Measurements from ENCODE around the gene NINL.

The NINL gene

DNA sequence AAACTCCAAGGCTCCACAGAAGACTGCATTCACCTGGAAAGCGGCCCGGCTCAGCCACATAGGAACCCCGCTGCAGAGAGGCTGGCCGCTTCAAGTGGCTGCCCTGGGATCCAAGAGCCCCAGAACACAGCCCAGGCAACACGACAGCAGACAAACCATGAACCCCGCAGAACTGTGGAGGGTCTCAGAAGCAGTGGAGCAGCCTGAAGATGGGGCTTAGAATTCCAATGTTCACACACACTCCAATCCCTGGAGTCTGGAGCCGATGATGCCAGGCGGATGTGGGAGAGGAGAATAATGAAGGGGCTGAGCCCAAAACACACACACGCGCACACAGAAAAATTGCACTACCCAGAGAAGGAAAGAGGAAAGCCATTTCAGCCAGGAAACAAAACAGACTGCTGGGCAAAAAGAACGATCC lies 52.4 kb downstream of the NINL start:
- no peak for DNase-seq (ENCODE audit: low read depth in 1 of 2, low spot score in 1 of 2)
- Histone ChIP-seq H3K27ac (replicated peaks) (no peak overlapping the region), H3K27me3 (ENCODE audit: insufficient read depth, poor library complexity, severe bottlenecking) (no peaks in the 10 kb centered on the region), H3K4me3 (replicated peaks; ENCODE audit: insufficient read depth, low read length) (no peak overlapping the region)
- TF ChIP-seq GABPA (IDR thresholded peaks at IDR 0.05; ENCODE audit: low read depth) (no peak), SPI1 (IDR thresholded peaks at IDR 0.05; ENCODE audit: borderline replicate concordance, low read depth) (no peak), POLR2AphosphoS5 (IDR thresholded peaks at IDR 0.05; ENCODE audit: low read depth) (no peak)
- TF ChIP-seq, protein P1, sequence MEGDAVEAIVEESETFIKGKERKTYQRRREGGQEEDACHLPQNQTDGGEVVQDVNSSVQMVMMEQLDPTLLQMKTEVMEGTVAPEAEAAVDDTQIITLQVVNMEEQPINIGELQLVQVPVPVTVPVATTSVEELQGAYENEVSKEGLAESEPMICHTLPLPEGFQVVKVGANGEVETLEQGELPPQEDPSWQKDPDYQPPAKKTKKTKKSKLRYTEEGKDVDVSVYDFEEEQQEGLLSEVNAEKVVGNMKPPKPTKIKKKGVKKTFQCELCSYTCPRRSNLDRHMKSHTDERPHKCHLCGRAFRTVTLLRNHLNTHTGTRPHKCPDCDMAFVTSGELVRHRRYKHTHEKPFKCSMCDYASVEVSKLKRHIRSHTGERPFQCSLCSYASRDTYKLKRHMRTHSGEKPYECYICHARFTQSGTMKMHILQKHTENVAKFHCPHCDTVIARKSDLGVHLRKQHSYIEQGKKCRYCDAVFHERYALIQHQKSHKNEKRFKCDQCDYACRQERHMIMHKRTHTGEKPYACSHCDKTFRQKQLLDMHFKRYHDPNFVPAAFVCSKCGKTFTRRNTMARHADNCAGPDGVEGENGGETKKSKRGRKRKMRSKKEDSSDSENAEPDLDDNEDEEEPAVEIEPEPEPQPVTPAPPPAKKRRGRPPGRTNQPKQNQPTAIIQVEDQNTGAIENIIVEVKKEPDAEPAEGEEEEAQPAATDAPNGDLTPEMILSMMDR (IDR thresholded peaks at IDR 0.05; ENCODE audit: insufficient read depth, low read length): no peak
- TF ChIP-seq, protein P2, sequence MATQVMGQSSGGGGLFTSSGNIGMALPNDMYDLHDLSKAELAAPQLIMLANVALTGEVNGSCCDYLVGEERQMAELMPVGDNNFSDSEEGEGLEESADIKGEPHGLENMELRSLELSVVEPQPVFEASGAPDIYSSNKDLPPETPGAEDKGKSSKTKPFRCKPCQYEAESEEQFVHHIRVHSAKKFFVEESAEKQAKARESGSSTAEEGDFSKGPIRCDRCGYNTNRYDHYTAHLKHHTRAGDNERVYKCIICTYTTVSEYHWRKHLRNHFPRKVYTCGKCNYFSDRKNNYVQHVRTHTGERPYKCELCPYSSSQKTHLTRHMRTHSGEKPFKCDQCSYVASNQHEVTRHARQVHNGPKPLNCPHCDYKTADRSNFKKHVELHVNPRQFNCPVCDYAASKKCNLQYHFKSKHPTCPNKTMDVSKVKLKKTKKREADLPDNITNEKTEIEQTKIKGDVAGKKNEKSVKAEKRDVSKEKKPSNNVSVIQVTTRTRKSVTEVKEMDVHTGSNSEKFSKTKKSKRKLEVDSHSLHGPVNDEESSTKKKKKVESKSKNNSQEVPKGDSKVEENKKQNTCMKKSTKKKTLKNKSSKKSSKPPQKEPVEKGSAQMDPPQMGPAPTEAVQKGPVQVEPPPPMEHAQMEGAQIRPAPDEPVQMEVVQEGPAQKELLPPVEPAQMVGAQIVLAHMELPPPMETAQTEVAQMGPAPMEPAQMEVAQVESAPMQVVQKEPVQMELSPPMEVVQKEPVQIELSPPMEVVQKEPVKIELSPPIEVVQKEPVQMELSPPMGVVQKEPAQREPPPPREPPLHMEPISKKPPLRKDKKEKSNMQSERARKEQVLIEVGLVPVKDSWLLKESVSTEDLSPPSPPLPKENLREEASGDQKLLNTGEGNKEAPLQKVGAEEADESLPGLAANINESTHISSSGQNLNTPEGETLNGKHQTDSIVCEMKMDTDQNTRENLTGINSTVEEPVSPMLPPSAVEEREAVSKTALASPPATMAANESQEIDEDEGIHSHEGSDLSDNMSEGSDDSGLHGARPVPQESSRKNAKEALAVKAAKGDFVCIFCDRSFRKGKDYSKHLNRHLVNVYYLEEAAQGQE (IDR thresholded peaks at IDR 0.05; ENCODE audit: insufficient replicate concordance, low read depth): no peak

DNA sequence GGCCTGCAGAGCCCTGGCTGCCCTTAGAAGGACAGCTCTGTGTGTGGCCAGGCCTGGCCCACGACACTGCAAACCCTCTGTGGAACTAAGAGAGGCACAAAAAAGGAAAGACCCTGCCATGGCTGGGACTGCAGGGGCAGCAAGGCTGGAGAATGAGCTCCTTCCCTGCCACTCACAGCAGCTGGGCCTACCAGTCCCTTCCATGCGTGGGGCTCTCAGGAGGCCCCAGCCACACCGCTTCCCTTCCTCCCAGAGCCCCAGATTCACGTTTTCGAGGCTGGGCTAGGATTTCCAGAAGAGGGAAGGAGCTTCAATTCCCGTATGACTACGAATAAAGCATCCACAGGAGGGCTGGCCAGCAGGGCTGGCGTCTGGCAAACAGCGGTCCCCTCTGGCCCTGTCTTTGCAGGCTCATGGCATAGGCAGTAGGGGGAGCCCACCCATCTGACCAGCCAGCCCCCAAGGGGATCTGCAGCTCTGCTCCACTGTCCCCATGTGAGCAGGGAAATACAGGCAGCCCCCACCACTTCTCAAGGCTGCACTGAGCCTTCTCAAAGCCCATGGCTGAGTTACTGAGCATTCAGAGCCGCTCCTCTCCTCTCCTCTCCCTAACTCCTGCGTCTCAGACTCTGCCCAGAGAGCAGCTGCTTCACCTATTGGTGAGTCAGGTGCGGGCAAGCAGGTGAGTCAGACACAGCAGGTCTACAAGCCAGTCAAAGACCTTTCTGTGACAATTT lies 53.1 kb downstream of the NINL start:
- no peak for DNase-seq (ENCODE audit: low read depth in 1 of 2, low spot score in 1 of 2)
- Histone ChIP-seq H3K4me3 (replicated peaks; ENCODE audit: insufficient read depth, low read length) (no peak overlapping the region), H3K27me3 (ENCODE audit: insufficient read depth, poor library complexity, severe bottlenecking) (no peaks in the 10 kb centered on the region), H3K27ac (replicated peaks) (no peak overlapping the region)
- TF ChIP-seq, protein P1 (IDR thresholded peaks at IDR 0.05; ENCODE audit: insufficient read depth, low read length): no peak

DNA sequence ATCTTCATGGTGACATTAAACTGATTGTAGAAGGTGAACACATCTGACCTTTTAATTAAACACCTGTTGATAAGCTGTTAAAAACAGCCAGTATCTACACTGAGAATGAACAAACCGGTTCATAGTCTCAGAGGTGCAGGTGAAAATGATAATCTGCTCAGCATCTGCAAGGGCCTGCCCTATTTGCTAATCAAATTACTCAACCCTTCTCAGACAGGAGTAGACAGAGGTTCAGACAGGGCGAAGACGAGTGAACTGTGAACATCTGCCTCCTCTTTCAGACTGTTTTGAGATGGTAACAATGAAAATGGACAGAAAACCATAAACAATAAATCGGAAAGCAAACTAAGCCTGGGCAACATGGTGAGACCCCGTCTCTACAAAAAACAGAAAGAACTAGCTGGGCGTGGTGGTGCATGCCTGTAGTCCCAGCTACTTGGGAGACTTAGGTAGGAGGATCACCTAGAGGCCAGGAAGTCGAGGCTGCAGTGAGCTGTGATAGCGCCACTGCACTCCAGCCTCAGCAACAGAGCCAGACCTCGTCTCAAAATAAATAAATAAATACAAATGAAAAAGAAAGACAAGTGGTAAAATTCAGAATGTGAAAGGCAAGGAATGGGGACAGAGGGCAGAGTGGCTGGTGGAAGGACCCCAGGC lies 55.9 kb downstream of the NINL start:
- H3K4me3 ChIP-seq (replicated peaks; ENCODE audit: insufficient read depth, low read length): no peak overlapping the region
- H3K27me3 ChIP-seq (ENCODE audit: insufficient read depth, poor library complexity, severe bottlenecking): no peaks in the 10 kb centered on the region
- H3K27ac ChIP-seq (replicated peaks): no peak overlapping the region
- DNase-seq (ENCODE audit: low read depth in 1 of 2, low spot score in 1 of 2): no peak
- TF ChIP-seq GABPA (IDR thresholded peaks at IDR 0.05; ENCODE audit: low read depth): no peak
- TF ChIP-seq, protein P2 (IDR thresholded peaks at IDR 0.05; ENCODE audit: insufficient replicate concordance, low read depth): no peak
- no peak for TF ChIP-seq POLR2AphosphoS5 (IDR thresholded peaks at IDR 0.05; ENCODE audit: low read depth)
- TF ChIP-seq SPI1 (IDR thresholded peaks at IDR 0.05; ENCODE audit: borderline replicate concordance, low read depth): no peak
- TF ChIP-seq, protein P1 (IDR thresholded peaks at IDR 0.05; ENCODE audit: insufficient read depth, low read length): no peak

All from HL-60 (cell line).